GM18511 (cell line): ENCODE data around the gene SYNE2.
"Not testable (repeated sequence)": the region's sequence is repeated elsewhere in the genome, so short reads cannot be mapped to it uniquely, and the experiment has no call there.

Experiments
- ATAC-seq: cut with Tn5 transposase; IDR thresholded peaks from one replicate; pipeline ENCODE4 v1.9.1; 2021; ENCODE audit warnings: mild to moderate bottlenecking, moderate library complexity; ENCODE audit not compliant: unreplicated experiment

SYNE2 gene, protein sequence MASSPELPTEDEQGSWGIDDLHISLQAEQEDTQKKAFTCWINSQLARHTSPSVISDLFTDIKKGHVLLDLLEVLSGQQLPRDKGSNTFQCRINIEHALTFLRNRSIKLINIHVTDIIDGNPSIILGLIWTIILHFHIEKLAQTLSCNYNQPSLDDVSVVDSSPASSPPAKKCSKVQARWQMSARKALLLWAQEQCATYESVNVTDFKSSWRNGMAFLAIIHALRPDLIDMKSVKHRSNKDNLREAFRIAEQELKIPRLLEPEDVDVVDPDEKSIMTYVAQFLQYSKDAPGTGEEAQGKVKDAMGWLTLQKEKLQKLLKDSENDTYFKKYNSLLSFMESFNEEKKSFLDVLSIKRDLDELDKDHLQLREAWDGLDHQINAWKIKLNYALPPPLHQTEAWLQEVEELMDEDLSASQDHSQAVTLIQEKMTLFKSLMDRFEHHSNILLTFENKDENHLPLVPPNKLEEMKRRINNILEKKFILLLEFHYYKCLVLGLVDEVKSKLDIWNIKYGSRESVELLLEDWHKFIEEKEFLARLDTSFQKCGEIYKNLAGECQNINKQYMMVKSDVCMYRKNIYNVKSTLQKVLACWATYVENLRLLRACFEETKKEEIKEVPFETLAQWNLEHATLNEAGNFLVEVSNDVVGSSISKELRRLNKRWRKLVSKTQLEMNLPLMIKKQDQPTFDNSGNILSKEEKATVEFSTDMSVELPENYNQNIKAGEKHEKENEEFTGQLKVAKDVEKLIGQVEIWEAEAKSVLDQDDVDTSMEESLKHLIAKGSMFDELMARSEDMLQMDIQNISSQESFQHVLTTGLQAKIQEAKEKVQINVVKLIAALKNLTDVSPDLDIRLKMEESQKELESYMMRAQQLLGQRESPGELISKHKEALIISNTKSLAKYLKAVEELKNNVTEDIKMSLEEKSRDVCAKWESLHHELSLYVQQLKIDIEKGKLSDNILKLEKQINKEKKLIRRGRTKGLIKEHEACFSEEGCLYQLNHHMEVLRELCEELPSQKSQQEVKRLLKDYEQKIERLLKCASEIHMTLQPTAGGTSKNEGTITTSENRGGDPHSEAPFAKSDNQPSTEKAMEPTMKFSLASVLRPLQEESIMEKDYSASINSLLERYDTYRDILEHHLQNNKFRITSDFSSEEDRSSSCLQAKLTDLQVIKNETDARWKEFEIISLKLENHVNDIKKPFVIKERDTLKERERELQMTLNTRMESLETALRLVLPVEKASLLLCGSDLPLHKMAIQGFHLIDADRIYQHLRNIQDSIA (N-terminal part only)

DNA sequence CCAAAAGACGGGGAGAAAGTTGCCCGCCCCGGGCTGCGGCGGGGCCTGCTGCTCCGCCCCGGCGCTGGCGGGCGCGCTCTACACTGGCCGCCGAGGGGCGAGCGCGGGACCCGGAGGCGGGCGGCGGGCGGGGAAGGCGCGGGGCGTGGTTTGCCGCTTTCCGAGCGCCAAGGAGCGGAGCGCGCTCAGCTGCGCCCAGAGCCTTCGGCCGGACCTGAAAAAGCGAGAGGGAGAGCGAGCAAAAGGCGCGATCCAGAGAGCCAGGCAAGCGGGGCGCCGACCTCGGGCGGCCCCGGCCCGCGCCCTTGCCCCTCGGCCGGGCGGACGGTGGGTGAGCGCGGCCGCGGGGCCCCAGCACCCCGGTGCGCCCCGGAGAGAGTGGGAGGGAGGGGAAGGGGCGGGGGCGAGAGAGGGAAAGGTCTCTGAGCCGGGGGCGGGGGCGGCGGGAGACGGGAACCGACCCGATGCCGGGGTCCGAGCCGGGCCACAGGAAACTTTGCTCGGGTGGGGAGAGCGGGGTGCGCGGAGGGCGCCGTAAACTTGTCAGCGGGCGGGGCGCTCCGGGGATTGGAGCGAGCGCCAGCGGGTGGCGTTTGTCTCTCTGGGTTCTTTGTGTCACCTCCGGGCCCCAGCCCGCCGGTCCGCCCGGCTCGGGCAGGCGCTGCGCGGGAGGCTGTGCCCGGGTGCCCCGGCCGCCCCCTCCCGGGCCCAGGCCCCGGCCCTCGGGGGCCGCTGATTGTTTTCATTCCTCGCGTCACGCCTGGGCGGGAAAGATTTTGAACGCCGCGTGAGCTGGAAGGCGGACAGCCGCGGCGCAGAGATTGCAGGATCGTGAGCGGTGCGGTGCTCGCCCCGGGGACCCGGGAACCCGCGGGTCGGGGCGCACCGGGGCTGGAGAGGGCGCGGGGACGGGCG lies at the start of gene SYNE2:
Gene SYNE2, plus strand, starts transcription at position 188 of the 915 bp plus-strand sequence. CDS start 56,145 bp downstream, outside the sequence.
- ATAC-seq = peak; percentile 81

DNA sequence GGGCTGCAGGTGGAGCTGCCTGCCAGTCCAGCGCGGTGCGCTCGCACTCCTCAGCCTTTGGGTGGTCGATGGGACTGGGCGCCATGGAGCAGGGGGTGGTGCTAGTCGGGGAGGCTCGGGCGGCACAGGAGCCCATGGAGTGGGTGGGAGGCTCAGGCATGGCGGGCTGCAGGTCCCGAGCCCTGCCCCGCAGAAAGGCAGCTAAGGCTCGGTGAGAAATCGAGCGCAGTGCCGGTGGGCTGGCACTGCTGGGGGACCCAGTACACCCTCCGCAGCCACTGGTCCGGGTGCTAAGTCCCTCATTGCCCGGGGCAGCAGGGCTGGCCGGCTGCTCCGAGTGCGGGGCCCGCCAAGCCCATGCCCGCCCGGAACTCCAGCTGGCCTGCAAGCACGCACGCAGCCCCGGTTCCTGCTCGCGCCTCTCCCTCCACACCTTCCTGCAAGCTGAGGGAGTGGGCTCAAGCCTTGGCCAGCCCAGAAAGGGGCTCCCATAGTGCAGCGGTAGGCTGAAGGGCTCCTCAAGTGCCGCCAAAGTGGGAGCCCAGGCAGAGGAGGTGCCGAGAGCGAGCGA lies 49.5 kb upstream of the SYNE2 start:
- ATAC-seq = not testable (repeated sequence)

DNA sequence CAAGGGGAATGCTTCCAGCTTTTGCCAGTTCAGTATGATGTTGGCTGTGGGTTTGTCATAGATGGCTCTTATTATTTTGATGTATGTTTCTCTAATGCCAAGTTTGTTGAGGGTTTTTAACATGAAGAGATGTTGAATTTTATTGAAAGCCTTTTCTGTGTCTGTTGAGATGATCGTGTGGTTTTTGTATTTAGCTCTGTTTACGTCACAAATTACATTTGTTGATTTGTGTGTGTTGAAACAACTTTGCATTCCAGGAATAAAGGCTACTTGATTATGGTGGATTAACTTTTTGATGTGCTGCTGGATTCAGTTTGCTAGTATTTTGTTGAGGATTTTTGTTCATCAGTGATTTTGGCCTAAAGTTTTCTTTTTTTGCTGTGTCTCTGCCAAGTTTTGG lies 46.7 kb upstream of the SYNE2 start:
- ATAC-seq = not testable (repeated sequence)

DNA sequence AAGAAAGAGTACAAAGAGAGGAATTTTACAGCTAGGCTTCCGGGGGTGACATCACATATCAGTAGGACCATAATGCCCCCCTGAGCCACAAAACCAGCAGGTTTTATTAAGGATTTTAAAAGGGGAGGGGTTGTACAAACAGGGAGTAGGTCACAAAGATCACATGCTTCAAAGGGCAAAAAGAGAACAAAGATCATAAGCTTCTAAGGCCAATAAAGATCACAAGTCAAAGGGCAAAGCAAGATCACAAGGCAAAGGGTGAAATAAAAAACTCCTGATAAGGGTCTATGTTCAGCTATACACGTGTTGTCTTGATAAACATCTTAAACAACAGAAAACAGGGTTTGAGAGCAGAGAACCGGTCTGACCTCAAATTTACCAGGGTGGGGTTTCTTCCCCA lies 41.1 kb upstream of the SYNE2 start:
- ATAC-seq = not testable (repeated sequence)

DNA sequence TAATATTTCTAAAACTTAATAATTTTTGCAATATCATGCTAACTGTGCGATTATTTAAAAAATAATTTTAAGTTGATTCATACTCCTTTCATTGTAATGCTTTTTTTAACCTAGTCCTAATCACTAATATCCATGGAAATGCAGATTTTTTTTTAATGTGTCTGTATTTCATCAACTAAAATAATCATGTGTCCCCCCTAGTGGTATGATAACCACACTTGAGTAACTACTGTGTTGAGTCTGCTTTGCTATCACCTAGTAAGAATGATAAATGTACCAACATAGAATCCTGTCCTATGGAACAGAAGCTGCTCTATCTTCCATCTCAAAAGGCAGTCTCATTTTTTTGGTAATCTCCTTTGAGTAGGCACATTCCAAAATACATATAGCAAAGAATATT lies 19.1 kb upstream of the SYNE2 start:
- ATAC-seq = no peak

DNA sequence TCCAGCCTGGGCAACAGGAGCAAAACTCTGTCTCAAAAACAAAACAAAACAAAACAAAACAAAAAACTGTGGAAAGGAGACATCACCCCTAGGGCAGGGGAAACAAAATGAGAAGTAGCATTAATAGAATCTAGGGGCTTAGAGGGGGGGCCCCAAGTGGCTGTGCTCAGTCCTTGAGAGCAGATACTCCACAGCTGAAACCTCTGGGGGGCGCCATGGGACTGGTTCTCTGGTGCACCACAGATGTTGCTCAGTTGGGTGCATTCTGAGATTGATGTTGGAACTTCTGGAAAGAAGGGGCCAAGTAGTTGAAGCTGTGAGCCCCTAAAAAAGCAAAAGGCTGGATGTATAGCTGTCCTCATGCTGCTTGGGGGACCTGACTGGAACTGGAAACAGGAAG lies 11.8 kb upstream of the SYNE2 start:
- no peak for ATAC-seq

DNA sequence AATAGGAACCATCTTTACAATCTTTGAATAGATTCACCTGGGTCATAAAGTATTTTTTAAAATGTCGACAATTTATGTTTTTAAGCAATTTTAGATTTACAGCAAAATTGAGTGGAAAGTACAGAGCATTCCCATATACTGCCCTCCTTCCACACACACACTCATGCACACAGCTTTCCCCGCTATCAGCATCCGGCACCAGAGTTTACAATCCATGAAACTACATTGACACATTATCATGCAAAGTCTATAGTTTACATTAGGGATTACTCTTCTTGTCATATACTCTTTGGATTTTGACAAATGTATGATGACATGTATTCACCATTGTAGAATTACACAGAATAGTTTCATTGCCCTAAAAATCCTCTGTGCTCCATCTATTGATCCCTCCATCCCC lies 9.0 kb upstream of the SYNE2 start:
- ATAC-seq = no peak

DNA sequence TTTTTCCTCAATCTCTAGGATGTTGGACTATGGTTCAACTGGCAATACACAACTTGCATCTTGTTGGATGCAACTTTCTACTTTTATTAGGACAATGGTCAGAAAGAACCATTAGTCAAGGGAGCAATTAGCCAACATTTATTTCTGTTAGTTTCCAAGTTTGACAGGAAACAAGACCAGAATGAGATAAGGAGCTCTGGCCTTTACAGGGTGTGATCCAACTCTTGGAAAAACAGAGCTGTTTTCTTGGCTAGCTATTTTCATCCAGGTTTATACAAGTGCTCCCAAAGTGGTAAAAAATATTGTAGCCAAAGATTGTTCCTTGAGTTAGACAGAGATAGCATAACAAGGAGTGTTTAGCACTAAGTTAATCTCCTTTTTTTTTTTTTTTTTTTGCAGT lies 3.9 kb upstream of the SYNE2 start:
- no peak for ATAC-seq

DNA sequence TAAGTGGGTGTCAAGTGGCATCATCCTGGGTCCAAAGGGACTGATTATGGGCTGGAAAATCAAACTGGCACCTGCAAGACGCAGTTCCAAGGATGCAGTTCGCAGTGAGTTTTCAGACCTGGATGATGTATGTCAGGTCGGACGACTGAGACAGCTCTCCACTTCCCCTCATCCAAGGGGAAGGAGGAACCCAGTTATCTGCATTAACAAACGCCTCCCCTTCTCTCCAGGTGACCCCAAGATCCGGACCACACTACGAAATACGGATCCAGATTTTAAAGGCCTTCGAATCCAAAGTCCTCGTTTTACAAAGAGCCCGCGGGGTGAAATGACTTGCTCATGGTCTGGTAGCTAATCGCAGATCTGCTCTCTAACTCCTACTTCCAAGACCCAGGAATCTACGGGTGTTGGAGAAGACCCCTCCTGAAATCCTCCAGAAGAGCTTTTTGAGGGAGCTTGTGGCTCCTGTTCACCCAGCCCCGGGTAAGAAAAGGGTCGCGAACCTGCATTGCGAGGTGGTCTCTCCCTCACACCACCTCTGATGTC lies 460 bp upstream of the SYNE2 start:
- ATAC-seq = peak; percentile 2

DNA sequence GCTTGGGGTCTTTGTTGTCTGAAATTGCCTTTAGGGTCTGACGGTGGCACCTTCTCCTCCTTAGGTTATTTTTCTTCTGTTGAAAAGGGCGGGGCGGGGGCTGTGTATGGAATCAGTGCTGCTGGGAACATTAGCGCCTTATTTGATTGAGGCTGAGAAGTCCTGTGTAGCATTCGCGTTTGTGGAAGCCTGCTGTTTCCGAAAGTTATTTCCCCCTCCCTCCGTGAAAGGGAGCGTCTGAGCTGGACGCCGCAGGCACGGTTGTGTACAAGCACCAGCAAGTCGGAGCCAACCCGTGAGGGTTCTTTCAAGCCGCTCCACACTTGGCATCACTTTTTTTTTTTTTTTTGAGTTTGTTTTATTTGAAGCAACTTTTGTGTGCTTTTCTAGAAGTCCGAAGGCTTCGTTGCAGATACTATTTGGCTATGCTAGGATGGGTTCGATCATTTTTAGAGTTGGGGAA lies 1.1 kb downstream of the SYNE2 start:
- peak; percentile 33 for ATAC-seq

DNA sequence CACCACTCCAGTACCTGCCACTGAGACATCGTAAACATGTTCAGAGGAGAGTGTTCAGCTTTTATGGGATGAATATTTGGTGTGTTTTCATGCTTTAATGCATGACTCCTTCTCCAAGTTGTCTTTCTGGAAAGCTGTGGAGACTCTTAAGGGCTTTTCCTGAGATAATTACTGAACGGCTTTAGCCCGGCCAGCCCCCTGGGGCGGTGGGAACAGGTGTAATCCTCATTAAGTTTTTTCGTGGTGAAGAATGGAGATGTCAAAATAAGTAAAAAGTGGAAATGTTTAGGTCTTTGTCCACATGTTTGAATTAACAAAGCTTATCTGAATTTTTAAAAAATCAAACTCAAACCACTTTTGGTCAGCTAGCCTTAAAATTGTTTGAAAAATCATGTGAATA lies 1.5 kb downstream of the SYNE2 start:
- no peak for ATAC-seq

DNA sequence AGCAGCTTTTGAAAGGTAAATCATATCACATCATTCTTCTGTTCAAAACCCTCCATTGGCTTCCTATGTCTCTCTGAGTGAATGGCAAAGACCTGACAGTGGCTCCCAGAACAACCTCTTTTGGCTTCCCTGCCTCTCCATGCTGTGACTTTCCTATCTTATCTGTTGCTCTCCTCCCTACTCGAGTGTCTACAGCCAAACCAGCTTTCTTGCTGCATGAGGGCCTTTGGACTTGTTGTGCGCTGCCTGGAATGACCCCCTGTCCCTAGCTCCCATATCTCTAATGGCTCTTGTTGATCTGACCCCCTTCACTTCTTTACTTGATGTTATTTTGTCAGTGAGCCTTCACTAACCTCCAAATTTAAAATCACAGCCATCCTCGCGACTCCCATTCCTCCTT lies 2.5 kb downstream of the SYNE2 start:
- ATAC-seq = no peak

DNA sequence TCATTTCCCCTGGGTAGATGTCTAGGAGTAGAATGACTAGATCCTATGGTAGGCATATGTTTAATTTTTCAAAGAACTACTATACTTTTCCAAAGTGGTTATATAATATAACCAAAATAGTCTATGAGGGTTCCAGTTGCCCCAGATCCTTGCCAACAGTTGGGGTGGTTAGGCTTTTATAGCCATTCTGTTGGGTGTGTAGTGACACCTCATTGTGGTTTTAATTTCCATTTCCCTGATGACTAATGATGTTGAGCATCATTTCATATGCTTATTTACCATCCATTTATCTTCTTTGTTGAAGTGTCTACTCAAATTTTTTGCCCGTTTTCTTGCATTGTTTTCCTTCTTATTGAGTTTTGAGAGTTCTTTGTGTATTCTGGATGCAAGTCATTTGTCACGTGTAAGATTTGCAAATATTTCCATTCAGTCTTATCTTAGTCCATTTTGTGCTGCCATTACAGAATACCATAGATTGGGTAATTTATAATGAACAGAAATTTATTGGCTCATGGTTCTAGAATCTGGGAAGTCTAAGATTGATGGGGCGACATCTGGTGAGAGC lies 4.7 kb downstream of the SYNE2 start:
- ATAC-seq = no peak

DNA sequence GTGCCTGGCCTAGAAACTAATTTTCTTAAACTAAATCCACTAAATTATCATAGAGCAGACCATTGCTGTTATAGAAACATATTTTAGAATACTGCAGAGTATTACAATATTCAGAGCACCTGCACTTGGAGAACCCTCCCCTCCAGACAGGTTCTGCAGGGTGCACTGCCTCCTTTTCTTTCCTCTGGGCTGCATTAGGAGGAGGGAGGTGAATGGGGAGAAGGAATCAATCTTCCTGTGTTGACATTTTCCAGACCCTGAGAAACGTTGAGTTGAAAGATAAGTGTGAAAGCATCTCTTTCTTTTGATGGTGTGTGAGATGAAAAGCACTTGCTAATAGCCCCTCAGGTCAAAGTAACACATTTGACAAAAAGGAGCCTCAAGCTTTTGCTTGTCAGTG lies 7.3 kb downstream of the SYNE2 start:
- ATAC-seq = no peak

DNA sequence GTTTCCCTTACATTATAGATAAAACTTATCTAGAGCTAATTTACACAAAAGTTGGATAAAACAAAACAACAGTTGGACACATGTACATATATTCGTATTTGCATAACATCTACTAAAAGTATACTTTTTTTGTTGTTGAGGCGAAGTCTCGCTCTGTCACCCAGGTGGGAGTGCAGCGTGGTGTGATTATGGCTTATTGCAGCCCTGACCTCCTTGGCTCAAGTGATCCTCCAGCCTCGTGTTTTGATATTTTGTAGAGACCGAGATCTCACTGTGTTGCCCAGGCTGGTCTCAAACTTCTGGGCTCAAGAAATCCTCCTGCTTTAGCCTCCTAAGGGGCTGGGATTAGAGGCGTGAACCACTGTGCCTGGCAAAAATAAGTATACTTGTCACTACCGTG lies 9.4 kb downstream of the SYNE2 start:
- ATAC-seq = no peak

DNA sequence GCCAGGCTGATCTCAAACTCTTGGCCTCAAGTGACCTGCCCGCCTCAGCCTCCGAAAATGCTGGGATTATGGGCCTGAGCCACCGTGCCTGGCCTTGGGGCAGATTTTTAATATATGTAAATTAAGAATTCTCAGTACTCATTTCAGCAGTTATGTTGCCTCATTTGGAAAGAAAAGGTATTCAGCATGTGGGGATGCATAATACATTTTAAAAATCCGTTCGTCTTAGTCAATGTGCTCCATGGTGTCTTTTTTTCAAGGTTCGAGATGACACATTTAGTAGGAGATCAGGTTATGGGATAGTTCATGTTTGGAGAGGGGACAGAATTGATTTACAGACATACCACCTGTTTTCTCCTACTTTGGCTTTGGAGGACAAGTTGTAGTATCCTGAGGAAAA lies 10.2 kb downstream of the SYNE2 start:
- ATAC-seq = no peak

DNA sequence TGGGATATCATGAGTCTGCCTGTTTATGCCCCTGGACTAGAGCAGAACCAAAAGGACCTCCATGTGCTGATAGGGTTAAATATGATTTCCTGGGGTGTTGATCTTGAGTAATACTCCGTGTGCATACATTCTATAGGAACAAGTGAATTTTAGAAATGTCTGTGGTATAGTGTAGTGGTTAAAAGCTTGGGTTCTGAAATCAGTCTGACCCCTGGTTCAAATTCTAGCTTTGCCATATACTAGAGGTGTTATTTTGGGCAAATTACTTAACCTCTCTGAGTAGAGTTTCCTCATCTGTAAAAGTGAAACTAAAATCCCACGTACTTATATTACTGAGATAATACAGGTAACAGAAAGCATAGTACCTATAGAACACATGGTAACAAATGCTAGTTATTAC lies 12.0 kb downstream of the SYNE2 start:
- peak; percentile 44 for ATAC-seq

DNA sequence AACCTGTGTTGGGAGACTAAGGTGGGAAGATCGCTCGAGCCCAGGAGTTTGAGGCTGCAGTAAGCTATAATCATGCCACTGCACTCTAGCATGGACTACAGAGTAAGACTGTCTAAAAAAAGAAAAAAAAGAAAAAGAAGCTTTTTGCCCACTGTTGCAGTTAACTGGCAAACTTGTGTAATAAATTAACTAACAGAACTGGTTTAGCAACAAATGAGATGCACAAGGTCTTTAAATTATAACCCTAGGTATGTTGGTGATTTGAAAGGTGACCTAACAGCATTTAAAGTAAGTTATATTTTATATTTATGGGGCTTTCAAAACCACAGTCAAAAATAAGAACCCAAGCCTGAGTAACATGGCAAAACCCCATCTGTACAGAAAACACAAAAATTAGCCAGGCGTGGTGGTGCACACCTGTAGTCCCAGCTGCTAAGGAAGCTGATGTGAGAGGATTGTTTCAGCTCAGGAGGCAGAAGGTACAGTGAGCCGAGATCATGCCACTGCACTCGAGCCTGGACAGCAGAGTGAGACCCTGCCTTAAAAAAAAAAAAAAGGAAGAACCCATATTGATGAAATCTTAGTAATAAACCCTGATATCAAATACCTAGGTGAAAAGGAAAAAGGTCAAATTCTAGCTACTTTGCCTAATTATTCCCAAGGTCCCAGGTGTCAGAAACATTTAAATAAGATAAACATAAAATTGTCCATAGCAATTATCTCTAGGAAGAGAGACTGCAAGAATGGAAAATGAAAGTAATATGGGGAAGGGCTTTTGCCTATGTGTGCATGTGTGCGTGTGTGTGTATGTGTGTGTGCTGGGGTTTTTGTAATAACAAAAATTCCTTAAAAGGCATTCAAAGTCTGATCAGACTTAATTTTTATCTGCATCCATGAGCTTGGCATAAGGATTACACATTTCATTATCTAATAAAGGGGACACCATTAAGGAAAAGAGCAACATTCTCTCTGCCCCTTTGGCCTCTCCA lies 15.4 kb downstream of the SYNE2 start:
- no peak for ATAC-seq
